Breast epithelium (tissue), 4 donors: ENCODE results near the gene ATG2B. TPM values are rescaled to one million over a fixed set of nuclear protein-coding genes. Genes with fewer than 3 reads are reported as not detected.

ENCODE experiments used
- DNase-seq, 2 donors: peaks; one replicate each; pipeline ENCODE4 v3.0.0-alpha.2; 2019; ENCODE audit warnings: low spot score in 2 of 2
- H3K27ac ChIP-seq, 2 donors: fragments of 200-600 bp; sonication (generic) in 1 of 2; one replicate each; pipeline ENCODE4 v1.5.1; 2016 to 2019; ENCODE audit warnings: mild to moderate bottlenecking in 1 of 2
- H3K27me3 ChIP-seq, 2 donors: fragments of 200-600 bp; sonication (generic) in 1 of 2; one replicate each; pipeline versions ENCODE4 v1.5.1 to v1.6.0; 2017 to 2019; ENCODE audit warnings: control low read depth in 1 of 2, mild to moderate bottlenecking in 1 of 2
- H3K36me3 ChIP-seq: fragments of 200-600 bp; one replicate; pipeline ENCODE4 v1.5.1; 2019
- H3K4me1 ChIP-seq, 2 donors: fragments of 200-600 bp; sonication (generic); one replicate each; pipeline ENCODE4 v1.5.1; 2016 to 2019; ENCODE audit warnings: control low read depth in 1 of 2
- H3K4me3 ChIP-seq, 3 donors: fragments of 200-600 bp; sonication (generic); 1 replicate in 2 of 3; 2 replicates in 1 of 3; pipeline ENCODE4 v1.5.1; 2016 to 2019; ENCODE audit warnings: mild to moderate bottlenecking in 3 of 3, moderate library complexity in 2 of 3
- H3K9me3 ChIP-seq, 2 donors: fragments of 200-600 bp; sonication (generic) in 1 of 2; one replicate each; pipeline ENCODE4 v1.5.1; 2016 to 2019; ENCODE audit warnings: control low read depth in 1 of 2
- CTCF ChIP-seq, 3 donors: fragments of 450-650 bp; IDR thresholded peaks; one replicate each; pipeline ENCODE4 v1.5.1; 2016 to 2017; ENCODE audit warnings: antibody characterized with exemption in 3 of 3, mild to moderate bottlenecking in 3 of 3, moderate library complexity in 3 of 3
- POLR2A ChIP-seq: fragments of 450-650 bp; IDR thresholded peaks from one replicate; pipeline ENCODE4 v1.6.1; 2016; ENCODE audit warnings: antibody characterized with exemption, mild to moderate bottlenecking, moderate library complexity
- POLR2AphosphoS5 ChIP-seq, 3 donors: sonication (generic); formaldehyde crosslinking; IDR thresholded peaks; one replicate each; pipeline ENCODE4 v1.6.1; 2017; ENCODE audit warnings: antibody characterized with exemption in 3 of 3
- intact Hi-C: fragments of 100-400 bp; cut with DNase I; formaldehyde crosslinking; loops from one replicate; pipeline ENCODE4 v1.15.1; 2023; ENCODE audit warnings: low total_unique reads
- total RNA-seq, 3 donors: library from RNA; depleted of rRNA; stranded (reverse); fragments of >200 nt; gene quantifications; one replicate each; pipeline ENCODE4 v1.1.0, GENCODE V29; 2016

ATG2B gene
- total RNA-seq, 3 donors from 2014 or later = 23.7 to 51.4 (median 42.0) TPM

GRCh38 chr14:96391293-96392118, 28.4 kb upstream of the ATG2B start:
- H3K4me1 ChIP-seq = no peaks in the 10 kb centered on the region
- no peaks in the 10 kb centered on the region for H3K9me3 ChIP-seq
- intact Hi-C loops = no loop called here
- peak overlapping the region; percentile 71 to 95 (median 78) for H3K4me3 ChIP-seq
- DNase-seq = peak; percentile 95 to 97
- no peaks in the 10 kb centered on the region for H3K36me3 ChIP-seq
- H3K27me3 ChIP-seq = no peaks in the 10 kb centered on the region
- TF ChIP-seq CTCF (IDR thresholded peaks at IDR 0.05) (peak in 1 of 3 donors; percentile 10), POLR2A (no peak)
- peak overlapping the region; percentile 87 to 88 for H3K27ac ChIP-seq

- Histone ChIP-seq H3K36me3 (no peaks in the 10 kb centered on the region), H3K9me3 (no peaks in the 10 kb centered on the region), H3K4me1 (no peaks in the 10 kb centered on the region), H3K4me3 (peak overlapping the region; percentile 71 to 95 (median 78)), H3K27me3 (no peaks in the 10 kb centered on the region), H3K27ac (peak overlapping the region; percentile 87 to 88)
- intact Hi-C loops = no loop called here
- no peak for TF ChIP-seq POLR2A
- TF ChIP-seq CTCF (IDR thresholded peaks at IDR 0.05) = no peak
- TF ChIP-seq POLR2AphosphoS5 (IDR thresholded peaks at IDR 0.05) = no peak
- no peak for DNase-seq
Observed at GRCh38 chr14:96390965-96391292, 27.8 kb upstream of the ATG2B start.

- Histone ChIP-seq H3K27ac (no peak overlapping the region), H3K4me1 (no peaks in the 10 kb centered on the region), H3K36me3 (no peaks in the 10 kb centered on the region), H3K4me3 (no peak overlapping the region), H3K27me3 (no peaks in the 10 kb centered on the region), H3K9me3 (no peaks in the 10 kb centered on the region)
- TF ChIP-seq POLR2AphosphoS5 (IDR thresholded peaks at IDR 0.05) (no peak), POLR2A (no peak), CTCF (IDR thresholded peaks at IDR 0.05) (no peak)
- DNase-seq = no peak
- intact Hi-C loops = no loop called here
Observed at GRCh38 chr14:96385385-96385784, 22.2 kb upstream of the ATG2B start.

GRCh38 chr14:96384740-96385139, 21.6 kb upstream of the ATG2B start:
- intact Hi-C loops = no loop called here
- H3K4me3 ChIP-seq = no peak overlapping the region
- H3K27ac ChIP-seq = no peak overlapping the region
- no peaks in the 10 kb centered on the region for H3K27me3 ChIP-seq
- no peaks in the 10 kb centered on the region for H3K4me1 ChIP-seq
- H3K9me3 ChIP-seq = no peaks in the 10 kb centered on the region
- no peaks in the 10 kb centered on the region for H3K36me3 ChIP-seq
- no peak for DNase-seq
- no peak for TF ChIP-seq POLR2AphosphoS5 (IDR thresholded peaks at IDR 0.05)
- no peak for TF ChIP-seq CTCF (IDR thresholded peaks at IDR 0.05)
- no peak for TF ChIP-seq POLR2A

GRCh38 chr14:96384053-96384452, 20.9 kb upstream of the ATG2B start:
- Histone ChIP-seq H3K27me3 (no peaks in the 10 kb centered on the region), H3K4me1 (no peaks in the 10 kb centered on the region), H3K27ac (no peak overlapping the region), H3K9me3 (no peaks in the 10 kb centered on the region), H3K36me3 (no peaks in the 10 kb centered on the region), H3K4me3 (no peak overlapping the region)
- no peak for DNase-seq
- TF ChIP-seq POLR2A = no peak
- TF ChIP-seq POLR2AphosphoS5 (IDR thresholded peaks at IDR 0.05) = no peak
- TF ChIP-seq CTCF (IDR thresholded peaks at IDR 0.05) = no peak
- intact Hi-C loops = no loop called here
